Embryonic facial prominence (tissue), 1 donor: Measurements from ENCODE around the gene RNF207.
A peak's percentile ranks its signal among the peaks of the same experiment; 100 is the strongest.

Source experiments
- DNase-seq: peaks from one replicate; pipeline ENCODE4 v3.0.0-alpha.2; 2016; ENCODE audit errors: extremely low spot score

Gene RNF207

DNA sequence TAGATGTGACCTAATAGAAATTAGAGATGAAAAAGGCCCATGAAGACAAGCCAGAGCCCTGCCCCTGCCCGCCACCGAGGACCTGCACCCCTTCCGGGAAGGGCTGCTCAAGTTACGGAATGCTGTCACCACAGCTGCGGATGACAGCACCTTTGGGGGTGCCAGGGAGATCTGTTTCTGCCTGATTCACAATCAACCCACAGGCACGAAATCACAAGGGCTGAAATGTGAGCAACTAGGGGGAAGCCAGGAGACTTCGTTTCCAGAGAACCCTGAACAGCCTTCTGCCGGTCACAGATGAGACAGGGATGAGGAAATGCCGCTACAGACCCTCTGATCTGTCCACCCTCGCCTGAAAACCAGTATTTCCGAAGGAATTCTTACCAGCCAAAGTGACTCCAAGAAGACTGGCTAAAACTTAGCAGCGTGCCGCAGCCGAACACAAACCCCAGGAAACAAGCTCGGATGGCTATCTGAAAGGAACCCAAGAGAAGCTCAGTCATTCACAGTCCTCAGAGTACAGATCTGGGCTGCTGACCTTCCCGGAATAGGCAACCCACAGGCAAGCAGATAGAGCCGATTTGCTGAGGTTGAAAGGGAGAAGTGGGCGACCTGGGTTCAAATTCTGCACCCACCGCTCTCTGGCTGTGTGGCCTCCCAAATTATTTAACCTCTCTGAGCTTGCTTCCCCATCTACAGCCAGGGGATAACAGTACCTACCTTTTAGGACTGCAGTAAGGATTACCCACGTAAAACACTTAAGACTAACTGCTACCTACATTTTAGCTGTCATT is 28.8 kb downstream of the RNF207 start:
- no peak for DNase-seq

DNA sequence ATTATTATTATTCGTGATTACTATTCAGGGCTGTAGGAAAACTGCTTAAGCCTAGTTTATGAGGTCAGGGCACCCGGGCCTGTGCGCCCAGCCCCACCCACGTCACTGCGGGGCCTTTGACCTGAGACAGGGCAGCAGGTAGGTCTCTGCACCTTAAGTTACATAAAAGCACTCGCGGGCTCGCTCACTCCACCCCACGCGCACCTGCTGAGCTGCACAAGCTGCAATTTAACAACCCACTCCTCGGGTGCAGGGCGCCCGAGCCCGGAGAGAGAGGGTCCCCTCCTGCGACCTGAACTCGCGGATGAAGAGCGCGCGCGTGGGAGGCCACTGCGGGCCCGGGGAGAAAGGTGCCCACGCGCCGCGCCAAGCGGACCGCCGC is 29.4 kb downstream of the RNF207 start:
- no peak for DNase-seq

DNA sequence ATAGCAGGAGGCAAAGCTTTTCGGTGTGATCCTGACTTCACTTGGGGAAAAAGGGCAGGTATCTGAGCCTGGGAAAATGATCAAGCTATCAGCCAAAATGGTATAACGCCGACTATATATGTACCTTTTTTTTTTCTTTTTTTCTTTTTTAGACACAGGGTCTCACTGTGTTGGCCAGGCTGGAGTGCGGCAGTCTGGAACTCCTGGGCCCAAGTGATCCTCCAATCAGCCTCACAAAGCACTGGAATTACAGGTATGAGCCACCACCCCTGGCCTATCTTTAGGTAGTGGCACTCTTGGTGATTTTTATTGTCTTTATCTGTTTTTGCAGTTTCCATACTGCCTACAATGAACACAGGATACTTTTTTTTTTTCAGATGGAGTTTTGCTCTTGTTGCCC is 31.2 kb downstream of the RNF207 start:
- DNase-seq: no peak

DNA sequence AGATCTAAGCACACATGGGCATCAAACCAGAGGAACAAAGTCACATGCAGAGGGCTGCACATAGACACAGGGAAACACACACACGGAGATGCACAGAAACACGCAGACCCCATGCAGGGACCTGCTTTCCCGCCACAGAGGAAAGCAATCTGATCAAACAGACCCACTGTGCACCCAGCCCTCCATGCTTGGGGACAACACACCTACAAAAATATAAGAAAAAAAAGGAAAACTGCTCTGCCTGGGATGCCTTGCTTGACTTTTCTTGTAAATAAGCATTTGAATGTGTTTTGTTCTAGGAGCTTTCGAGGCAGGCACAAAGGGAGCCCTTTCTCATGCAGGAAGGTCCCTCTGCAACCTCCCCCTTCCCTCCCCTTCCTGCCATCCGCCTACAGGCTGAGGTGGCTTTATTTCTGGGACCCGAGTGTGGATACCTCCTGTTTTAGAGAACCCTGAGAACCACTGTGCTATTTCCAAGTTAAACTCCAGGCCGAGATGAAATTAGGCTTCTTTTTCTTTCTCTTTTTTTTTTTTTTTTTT is 33.4 kb downstream of the RNF207 start:
- no peak for DNase-seq

DNA sequence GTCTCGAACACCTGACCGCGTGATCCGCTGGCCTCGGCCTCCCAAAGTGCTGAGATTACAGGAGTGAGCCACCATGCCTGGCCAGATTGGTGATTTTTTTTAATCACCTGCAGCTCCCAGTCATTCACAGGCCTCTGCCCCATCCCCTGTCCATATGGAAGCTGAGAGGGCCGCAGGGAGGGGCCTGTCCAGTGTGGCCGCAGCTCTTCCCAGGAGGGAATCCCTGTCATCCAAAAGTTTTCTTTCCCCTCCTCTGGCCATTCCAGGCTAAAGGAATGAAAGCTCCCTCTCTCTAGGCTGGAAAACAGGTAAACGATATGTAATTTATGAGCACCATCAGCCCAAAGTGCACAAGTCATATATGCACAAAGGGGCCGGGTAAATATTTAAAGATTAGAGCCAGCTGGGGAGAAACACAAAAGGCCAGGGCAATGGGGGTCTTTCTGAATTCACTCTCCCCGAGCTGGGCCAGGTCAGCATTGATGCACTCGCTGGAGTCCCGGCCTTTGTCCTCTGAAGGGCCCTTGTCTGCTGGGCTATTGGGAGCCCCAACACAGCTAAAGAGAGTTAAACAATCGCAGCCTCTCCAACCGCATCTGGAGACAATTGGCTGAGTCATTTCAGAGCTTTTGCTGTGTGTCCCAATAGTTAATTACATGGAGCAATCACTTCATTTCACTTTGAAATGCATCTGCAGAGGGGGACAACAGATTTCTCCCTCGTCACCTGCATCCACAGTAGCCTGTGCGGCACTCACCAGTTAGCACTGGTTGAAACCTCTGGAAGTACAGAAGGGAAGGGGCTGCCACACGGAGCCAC is 34.2 kb downstream of the RNF207 start:
- DNase-seq: no peak

DNA sequence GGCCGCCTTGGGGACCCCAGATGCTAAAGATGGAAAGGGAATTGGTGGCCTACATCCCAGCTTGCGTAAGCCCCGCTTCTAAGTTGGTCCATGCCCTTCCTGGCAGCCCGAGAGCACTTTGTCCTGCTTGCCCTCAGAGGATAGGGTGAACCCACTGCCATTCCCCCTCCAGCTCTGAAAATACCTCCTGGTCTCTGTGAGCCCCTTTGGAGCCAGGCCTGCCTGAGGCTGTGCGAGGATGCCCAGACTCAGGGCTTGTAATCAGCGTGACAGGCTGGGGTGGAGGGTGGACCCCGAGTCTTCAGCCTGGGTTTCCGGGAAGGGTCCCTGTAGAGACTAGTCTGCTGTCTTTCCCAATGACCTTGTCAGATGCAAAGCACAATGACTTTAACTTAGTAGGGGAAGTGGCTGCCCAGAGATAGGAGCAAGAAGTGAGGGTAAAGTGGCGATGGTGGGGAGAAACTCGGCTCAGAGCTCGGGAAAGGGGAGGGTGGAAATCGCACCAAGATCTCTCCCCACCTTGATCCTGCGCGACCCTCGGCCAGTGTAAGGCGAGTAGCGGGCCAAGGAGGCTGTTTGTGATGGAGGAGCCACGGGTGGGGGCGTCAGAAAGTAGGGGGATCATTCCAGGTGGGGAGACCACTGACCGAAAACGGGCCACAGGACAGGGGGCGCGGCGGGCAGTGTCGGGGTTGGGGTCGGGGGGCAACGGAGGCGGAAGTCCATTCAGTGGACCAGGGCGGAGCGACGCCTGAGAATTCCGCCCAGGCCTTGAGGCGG is 35.4 kb downstream of the RNF207 start:
- DNase-seq: no peak

DNA sequence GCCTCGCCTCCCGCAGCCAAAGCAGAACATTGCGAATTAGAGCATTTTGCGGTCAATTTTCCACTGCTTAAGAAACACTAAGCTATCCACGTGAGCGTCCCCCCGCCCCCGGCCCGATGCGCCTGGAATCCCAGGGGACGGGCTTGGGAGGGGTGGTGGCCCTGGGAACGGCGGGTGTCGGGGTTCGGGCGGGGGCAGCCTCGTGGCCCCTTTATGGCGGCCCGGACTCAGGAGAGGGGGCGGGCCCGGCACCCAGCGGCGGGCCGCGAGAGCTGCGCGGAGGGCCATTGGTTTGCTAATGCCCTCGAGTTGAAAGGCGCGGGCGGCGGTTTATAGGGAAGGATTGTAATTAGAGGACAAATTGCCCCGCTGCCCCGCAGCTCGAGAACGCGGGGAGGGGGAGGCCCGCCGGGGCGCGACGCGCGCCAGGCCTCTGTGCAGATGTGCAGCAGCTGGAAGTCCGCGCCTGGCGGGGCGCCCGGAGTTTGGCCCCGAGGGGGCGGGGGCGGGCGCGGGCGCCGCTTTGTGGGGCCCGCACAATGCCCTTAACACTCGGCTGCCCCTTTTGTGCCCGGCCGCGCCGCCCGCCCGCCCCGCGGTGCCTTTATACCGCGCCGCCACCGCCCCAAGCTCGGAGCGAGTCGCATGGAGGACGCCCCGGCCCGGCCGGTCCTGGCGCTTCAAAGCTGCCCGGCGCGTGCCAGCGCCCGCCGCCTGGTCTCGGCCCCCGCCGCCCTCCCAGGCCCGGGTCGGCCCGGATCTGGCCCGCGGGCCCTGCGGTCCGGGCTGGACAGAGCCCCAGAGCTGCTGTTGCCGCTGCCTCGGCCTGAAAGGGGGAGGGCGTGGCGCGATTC is 36.2 kb downstream of the RNF207 start:
- no peak for DNase-seq

DNA sequence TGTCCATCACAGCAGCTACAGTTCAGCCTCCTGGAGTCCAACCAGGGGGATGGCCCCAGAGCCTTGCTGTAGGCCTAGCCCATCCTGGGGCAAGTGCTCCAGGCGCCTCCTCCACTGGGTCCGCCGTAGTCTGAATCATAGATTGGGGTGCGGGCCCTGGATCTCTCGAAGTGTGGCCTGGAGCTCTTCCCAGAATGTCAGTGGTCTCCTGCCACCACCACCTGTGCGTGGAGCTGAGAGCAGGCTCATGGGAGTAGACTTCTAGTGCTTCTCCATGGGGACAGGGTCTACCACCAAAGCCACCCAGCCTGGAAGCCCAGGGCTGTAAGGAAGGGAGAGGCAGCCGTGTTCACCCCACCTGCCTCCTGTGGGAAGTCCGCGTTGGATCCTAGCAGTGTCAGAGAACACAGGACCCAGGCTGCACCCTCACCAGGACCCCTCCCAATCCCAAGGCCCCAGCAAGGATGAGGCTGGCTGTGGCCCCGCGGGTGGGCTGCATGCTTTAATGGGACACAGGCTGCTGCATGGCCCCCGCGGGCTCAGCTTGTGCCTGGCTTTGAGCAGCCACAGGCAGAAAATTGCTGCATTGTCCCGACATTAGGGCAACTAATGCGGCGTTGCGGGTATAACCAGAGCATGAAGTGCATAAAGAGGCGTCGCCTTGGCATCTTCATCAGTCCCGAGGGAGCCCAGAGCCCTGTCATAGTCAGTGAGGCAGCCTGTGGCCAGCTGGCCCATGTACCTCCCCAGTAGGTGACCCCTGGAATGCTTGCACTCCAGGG is 37.3 kb downstream of the RNF207 start:
- no peak for DNase-seq

DNA sequence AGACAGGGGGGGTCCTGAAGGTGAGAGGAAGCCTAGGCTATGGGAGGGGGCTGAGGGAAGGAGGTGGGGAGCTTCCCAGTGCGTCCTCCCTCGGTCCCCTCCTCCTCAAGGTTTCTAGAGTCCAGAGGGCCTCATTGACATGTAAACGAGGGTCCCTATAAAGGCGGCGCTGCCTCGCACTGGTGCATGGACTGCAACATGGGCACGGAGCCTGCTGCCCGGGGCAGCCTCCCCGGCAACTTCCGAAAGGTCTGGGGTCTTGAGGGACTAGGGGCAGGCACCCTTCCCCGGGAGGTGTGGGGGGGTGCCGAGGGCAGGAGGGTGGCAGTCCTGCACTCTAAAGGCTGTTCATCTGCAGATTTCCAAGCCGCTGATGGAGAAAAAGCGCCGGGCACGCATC is 38.1 kb downstream of the RNF207 start, which contains the start of gene HES3:
TSS of gene HES3 (plus strand) at position 187 of the 400 bp plus-strand sequence. CDS start at position 374, 187 bp downstream.
- DNase-seq: no peak

DNA sequence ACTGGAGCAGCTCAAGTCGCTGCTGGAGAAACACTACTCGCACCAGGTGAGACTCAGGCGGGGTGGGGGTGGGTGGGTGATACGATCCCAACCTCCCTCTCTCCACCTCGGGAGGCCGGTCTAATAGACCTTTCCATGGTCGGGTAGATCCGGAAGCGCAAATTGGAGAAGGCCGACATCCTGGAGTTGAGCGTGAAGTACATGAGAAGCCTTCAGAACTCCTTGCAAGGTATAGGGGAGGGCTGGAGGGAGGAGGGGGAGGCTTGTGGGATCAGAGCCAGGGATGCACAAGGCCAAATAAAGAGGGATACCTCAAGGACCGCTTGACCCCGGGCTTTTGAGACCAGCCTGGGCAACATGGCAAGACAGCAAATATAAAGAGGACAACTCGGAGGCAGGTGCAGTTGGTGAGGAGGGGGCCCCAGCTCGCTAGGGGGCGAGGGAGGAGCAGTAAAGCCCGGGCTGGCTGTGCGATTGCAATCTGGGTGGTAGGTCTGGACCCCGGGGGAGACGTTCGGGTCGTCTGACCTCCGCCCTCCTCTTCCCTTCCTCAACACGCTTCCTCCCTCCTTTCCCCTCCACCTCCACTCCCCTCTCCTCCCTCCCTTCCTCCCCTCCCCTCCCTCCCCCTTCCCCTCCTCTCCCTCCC is 38.6 kb downstream of the RNF207 start:
- DNase-seq: no peak

DNA sequence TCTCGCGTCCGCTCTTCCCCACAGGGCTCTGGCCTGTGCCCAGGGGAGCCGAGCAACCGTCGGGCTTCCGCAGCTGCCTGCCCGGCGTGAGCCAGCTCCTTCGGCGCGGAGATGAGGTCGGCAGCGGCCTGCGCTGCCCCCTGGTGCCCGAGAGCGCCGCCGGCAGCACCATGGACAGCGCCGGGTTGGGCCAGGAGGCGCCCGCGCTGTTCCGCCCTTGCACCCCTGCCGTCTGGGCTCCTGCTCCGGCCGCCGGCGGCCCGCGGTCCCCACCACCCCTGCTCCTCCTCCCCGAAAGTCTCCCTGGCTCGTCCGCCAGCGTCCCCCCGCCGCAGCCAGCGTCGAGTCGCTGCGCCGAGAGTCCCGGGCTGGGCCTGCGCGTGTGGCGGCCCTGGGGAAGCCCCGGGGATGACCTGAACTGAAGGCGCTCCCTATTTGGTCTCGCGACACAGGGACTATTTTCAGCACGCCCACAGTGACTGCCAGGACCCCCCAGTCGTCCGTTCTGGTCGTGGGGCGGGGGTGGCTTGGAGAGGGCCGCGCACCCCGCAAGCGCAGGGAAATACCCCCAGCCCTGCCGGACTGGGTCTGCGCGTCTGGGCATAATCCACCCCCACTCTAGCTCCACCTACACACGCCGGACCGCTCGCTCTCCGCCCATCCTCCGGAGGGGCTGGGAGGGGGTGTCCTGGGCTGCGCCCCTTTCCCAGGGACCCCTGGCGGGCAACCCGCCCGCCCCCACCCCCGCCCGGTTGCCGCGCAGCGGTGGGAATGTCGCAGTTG is 39.4 kb downstream of the RNF207 start:
- peak; percentile 57 for DNase-seq

DNA sequence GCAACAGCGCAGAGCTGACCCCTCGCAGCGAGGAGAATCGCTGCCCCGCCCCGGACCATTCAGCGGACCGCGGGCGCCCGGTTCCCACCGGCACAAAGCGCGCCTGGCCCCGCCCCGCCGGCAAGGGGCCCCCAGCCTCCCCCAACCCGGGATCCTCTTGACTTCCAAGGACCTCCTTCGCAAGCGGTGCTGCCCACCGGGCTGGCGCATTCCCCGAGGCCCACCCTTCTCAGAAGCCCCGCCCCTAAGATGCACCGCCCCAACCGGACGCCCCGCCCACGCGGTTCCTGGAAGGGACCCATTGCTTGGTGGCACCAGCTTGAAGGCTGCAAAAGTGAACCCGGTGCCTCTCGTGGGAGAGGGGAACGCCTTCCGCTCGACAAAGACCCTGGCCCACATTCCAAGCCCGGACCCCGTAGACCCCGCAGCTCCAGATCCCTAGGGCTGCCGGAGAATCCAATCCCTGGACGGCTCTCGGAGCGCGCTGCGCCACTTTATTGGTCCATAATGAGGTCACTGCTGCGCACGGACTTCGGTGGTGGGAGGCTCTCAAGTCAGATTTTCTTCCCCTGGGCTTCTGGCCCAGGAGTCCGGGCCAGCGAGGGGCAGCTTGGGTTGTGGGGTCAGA is 40.1 kb downstream of the RNF207 start:
- DNase-seq: no peak

DNA sequence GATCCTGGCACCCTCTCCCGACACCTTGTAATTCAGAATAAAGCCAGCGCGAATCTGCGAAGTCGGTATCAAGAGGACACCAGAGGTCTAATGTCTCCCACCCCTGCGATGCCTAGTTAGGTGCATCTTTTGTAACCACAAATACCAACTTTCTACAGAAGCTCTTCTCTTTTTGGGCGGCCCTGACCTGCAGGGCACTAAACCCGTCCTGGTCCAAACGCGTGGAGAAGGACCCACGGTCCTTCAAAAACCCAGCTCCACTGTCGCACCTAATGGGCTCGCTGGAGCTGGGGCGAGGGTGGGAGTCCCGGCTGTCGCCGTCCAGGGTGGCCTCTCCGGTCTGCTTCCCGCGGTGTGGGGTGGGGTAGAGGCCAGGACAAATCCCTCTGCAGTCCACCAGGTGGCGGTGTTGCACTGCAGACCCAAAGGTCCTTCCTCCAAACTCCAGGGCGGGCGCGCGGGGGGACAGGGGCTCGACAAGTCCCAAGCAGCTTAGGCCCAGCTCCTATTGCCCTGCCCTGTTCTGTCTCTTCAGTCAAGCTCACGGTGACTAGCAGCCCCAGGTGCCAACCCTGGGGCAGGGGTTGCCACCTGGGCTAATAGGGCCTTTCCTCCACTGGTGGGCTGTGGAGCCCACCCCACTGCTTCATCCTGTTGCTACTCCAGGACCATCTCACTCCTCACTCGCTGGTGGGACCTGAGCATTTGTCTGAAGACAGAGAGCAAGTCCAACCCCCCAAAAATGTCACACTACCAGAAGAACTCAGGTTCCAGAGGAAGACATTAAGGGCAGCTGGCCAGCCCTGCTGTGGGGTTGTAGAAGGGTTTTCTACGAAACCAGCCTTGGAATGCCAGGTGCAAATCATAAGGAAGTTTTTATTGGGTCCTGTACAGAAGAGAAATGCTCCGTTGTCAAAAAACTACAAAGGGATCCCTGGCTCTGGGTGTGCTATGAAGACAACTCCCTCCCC is 40.9 kb downstream of the RNF207 start:
- DNase-seq: no peak

DNA sequence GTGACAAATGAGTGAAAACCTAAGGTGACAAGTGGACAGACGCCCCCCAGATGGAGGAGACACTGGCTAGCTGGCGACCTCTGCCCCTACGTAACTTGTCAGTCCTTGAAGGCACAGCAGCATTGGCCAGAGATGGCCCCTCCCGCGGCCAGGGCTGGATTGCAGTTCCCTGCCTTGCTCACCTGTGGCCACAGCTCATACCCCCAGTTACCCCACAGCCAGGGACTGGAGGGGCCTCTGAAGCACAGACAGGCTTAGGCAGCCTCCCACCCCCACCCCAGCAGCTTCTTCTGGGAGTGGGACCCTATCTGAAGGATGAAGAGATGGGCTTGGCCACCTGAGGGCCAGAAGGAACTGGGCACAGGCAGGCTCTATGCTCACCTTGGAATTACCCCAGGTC is 41.7 kb downstream of the RNF207 start:
- DNase-seq: no peak

DNA sequence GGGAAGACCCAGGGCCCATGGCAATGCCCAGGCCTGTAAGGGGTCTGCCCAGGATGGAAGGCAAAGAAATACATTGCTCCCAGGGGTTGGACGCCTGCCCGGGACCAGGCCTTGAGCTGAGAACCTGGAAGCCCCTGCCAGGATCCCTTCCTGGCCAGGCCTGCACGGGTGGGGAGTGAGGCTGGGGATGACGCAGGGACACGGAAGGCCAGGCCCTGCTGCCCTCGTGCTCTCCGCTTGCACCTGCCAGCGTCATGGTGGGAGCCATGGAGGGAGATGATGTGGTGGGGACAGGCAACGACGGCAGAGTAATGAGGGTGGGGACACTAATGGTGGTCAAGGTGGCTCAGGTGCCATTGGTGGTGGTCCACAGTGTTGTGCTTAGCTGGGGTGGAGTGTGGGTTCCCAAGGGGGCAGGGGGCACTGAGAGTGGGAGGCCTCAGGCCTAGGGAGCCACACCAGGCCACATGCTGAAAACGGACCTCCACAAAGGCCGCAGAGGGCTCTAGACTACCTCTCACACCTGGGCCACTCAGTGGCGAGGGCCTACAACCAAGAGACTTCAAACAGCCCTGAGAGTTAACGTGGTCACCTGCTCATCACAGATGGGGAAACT is 42.4 kb downstream of the RNF207 start:
- no peak for DNase-seq

DNA sequence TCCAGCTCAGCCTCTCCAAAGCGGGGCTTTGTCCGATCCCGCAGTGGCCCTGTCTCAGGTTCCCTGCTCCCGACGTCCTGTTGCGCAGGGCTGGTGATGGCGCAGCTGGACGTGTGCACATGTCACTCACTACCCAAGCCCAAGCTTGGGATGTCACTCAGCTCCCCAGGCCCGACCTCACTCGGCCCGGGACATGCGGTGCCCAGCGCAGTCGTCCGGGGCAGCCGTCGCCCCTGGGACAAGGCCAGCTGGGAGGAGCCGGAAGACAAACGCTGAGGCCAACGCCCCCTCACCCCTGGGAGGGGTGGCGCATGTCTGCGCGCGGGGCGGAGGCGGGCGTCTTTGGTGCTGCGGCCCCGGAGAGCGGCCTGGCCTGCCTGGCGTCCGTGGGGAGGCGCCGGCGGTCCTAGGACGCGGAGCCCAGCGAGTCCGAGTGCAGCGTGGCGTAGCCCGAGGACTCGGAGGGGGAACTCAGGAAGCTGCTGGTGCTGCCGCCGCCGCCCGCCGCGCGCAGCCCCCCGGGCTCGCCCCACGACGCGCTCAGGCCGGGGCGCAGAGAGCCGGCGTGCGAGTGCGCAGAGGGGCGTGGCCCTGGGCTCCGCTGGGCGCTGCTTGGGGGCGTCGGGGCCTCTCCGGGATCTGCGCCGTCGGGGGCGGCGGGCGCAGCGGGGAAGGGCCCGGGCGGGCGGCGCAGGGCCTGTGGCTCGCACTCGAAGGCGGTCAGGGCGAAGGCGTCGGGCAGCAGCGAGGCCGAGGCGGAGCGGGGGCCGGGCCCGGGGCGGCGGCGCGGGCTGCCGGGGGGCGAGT is 43.2 kb downstream of the RNF207 start:
- no peak for DNase-seq
